DOHH2 (cell line): ENCODE data around the gene AMMECR1.

Source experiments
- H3F3A ChIP-seq: fragments of 200-600 bp; sonication (generic), shearing (Covaris generic); 2 replicates; pipeline ENCODE4 v1.6.0; 2016; ENCODE audit warnings: antibody characterized with exemption, mild to moderate bottlenecking; ENCODE audit not compliant: control insufficient read depth, insufficient read depth
- H3K27ac ChIP-seq: fragments of 200-600 bp; sonication (generic); 2 replicates; pipeline ENCODE4 v1.5.1; 2014; ENCODE audit warnings: low read depth, mild to moderate bottlenecking, low read length, moderate library complexity
- H3K27me3 ChIP-seq: fragments of 200-600 bp; sonication (generic); 2 replicates; pipeline ENCODE4 v1.6.1; 2014; ENCODE audit warnings: mild to moderate bottlenecking, low read length, mixed read lengths; ENCODE audit not compliant: control insufficient read depth
- H3K36me3 ChIP-seq: fragments of 200-600 bp; sonication (generic); 2 replicates; pipeline ENCODE4 v1.6.1; 2014; ENCODE audit warnings: mild to moderate bottlenecking, low read length, moderate library complexity, mixed read lengths; ENCODE audit not compliant: control insufficient read depth
- H3K4me1 ChIP-seq: fragments of 200-600 bp; sonication (generic); 2 replicates; pipeline ENCODE4 v1.6.1; 2014; ENCODE audit warnings: mild to moderate bottlenecking, low read length, mixed read lengths; ENCODE audit not compliant: control insufficient read depth
- H3K4me2 ChIP-seq: fragments of 200-600 bp; sonication (generic); 2 replicates; pipeline ENCODE4 v1.6.0; 2014; ENCODE audit warnings: mild to moderate bottlenecking, low read length, moderate library complexity
- H3K4me3 ChIP-seq: fragments of 200-600 bp; sonication (generic); 2 replicates; pipeline ENCODE4 v1.5.1; 2014; ENCODE audit warnings: mild to moderate bottlenecking, low read length, mixed read lengths
- H3K79me2 ChIP-seq: fragments of 200-600 bp; sonication (generic); 2 replicates; pipeline ENCODE4 v1.6.1; 2014; ENCODE audit warnings: mild to moderate bottlenecking, low read length, mixed read lengths; ENCODE audit not compliant: control insufficient read depth
- H3K9me2 ChIP-seq: fragments of 200-600 bp; sonication (generic); replicated peaks from 2 replicates; pipeline ENCODE4 v1.6.1; 2014; ENCODE audit warnings: mild to moderate bottlenecking, low read length, mixed read lengths; ENCODE audit not compliant: control insufficient read depth
- H3K9me3 ChIP-seq: fragments of 200-600 bp; sonication (generic); 2 replicates; pipeline ENCODE4 v1.6.1; 2014; ENCODE audit warnings: antibody characterized with exemption, low read length, mixed read lengths; ENCODE audit not compliant: control insufficient read depth, insufficient read depth
- H4K20me1 ChIP-seq: fragments of 200-600 bp; sonication (generic); 2 replicates; pipeline ENCODE4 v1.6.0; 2014; ENCODE audit warnings: low read depth, mild to moderate bottlenecking, antibody characterized with exemption, low read length, moderate library complexity; ENCODE audit not compliant: control insufficient read depth, insufficient read depth
- EZH2phosphoT487 ChIP-seq: fragments of 200-600 bp; sonication (generic); IDR thresholded peaks from 2 replicates; pipeline ENCODE4 v1.6.1; 2017; ENCODE audit warnings: borderline replicate concordance, mild to moderate bottlenecking, antibody characterized with exemption, low read length, moderate library complexity, mixed read lengths
- TF ChIP-seq, protein P1 (sequence below): fragments of 200-600 bp; sonication (generic); IDR thresholded peaks from one replicate; pipeline ENCODE4 v1.5.1; 2014; ENCODE audit warnings: antibody characterized with exemption, mild to moderate bottlenecking, low read depth, low read length; ENCODE audit not compliant: poor library complexity, severe bottlenecking

The AMMECR1 gene

DNA sequence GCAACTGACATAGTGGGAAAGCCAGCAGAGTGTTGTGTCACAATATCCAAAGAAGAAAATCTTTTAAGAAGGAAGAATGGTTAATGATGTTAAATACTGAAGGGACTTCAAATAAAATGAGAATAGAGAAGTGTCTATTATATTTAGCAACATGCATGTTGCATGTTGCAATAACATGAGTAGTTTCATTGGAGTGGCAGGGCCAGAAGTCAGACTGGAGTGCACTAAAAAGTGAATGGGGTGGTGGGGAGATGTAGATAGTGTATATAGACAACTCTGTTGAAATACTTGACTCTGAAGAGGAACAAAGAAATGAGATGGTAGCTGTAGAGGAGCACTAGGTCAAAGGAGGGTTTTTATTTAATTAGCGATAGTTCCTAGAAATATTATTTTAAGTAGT, 9.5 kb upstream of the AMMECR1 start:
- Histone ChIP-seq H3K79me2 (no peaks in the 10 kb centered on the region), H3K27me3 (no peaks in the 10 kb centered on the region), H3K4me1 (peaks cover 11% of the 10 kb centered on the region), H3K4me3 (no peak overlapping the region), H3K9me3 (no peaks in the 10 kb centered on the region), H4K20me1 (no peaks in the 10 kb centered on the region), H3K4me2 (no peak overlapping the region), H3K27ac (no peak overlapping the region), H3F3A (no peaks in the 10 kb centered on the region), H3K9me2 (no peaks in the 10 kb centered on the region), H3K36me3 (no peaks in the 10 kb centered on the region)
- TF ChIP-seq, protein P1, sequence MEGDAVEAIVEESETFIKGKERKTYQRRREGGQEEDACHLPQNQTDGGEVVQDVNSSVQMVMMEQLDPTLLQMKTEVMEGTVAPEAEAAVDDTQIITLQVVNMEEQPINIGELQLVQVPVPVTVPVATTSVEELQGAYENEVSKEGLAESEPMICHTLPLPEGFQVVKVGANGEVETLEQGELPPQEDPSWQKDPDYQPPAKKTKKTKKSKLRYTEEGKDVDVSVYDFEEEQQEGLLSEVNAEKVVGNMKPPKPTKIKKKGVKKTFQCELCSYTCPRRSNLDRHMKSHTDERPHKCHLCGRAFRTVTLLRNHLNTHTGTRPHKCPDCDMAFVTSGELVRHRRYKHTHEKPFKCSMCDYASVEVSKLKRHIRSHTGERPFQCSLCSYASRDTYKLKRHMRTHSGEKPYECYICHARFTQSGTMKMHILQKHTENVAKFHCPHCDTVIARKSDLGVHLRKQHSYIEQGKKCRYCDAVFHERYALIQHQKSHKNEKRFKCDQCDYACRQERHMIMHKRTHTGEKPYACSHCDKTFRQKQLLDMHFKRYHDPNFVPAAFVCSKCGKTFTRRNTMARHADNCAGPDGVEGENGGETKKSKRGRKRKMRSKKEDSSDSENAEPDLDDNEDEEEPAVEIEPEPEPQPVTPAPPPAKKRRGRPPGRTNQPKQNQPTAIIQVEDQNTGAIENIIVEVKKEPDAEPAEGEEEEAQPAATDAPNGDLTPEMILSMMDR: no peak
- no peak for TF ChIP-seq EZH2phosphoT487

- no peaks in the 10 kb centered on the region for H4K20me1 ChIP-seq
- no peak overlapping the region for H3K4me2 ChIP-seq
- H3K79me2 ChIP-seq: no peaks in the 10 kb centered on the region
- H3K27me3 ChIP-seq: no peaks in the 10 kb centered on the region
- H3K4me3 ChIP-seq: no peak overlapping the region
- TF ChIP-seq, protein P1: no peak
- peaks cover 14% of the 10 kb centered on the region for H3K4me1 ChIP-seq
- H3K9me2 ChIP-seq: no peaks in the 10 kb centered on the region
- H3K36me3 ChIP-seq: no peaks in the 10 kb centered on the region
- H3K9me3 ChIP-seq: no peaks in the 10 kb centered on the region
- no peaks in the 10 kb centered on the region for H3F3A ChIP-seq
- H3K27ac ChIP-seq: no peak overlapping the region
These were observed 8.8 kb upstream of the AMMECR1 start for GRCh38 chrX:110326712-110327111.

GRCh38 chrX:110322603-110323002, 4.7 kb upstream of the AMMECR1 start:
- H3K4me1 ChIP-seq: peaks cover 38% of the 10 kb centered on the region
- no peak overlapping the region for H3K4me3 ChIP-seq
- H4K20me1 ChIP-seq: no peaks in the 10 kb centered on the region
- H3K9me2 ChIP-seq: no peaks in the 10 kb centered on the region
- TF ChIP-seq, protein P1: no peak
- no peak for TF ChIP-seq EZH2phosphoT487
- H3K79me2 ChIP-seq: peaks cover 2% of the 10 kb centered on the region
- H3K4me2 ChIP-seq: no peak overlapping the region
- H3K27ac ChIP-seq: no peak overlapping the region
- no peaks in the 10 kb centered on the region for H3F3A ChIP-seq
- no peaks in the 10 kb centered on the region for H3K27me3 ChIP-seq
- peaks cover 2% of the 10 kb centered on the region; the same call in 1 of the 2 replicates for H3K36me3 ChIP-seq
- H3K9me3 ChIP-seq: no peaks in the 10 kb centered on the region

DNA sequence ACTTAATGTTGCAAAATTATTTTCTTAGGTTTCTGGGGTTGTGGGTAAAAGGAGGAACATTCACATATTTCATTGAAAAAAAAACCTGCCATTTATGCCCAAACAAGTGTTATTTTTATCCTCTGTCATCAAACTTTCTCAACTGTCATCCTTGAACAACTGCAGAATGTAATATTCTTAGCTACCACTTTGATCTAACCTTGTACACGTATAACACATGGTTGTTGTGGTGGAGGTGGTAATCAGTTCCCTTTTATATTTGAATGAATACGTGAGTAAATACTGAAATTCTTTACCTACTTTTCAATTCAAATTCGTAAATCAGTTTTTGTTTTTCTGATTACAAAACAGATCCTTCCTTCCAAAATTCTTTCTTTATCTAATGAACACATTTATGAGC, 3.8 kb upstream of the AMMECR1 start:
- Histone ChIP-seq H3K79me2 (peaks cover 12% of the 10 kb centered on the region), H3K36me3 (peaks cover 3% of the 10 kb centered on the region; the same call in 1 of the 2 replicates), H3K9me3 (no peaks in the 10 kb centered on the region)

More for the DNA sequence above, 3.8 kb upstream of the AMMECR1 start:
- no peaks in the 10 kb centered on the region for H3K27me3 ChIP-seq
- peaks cover 38% of the 10 kb centered on the region for H3K4me1 ChIP-seq
- H3F3A ChIP-seq: no peaks in the 10 kb centered on the region
- no peak for TF ChIP-seq EZH2phosphoT487
- TF ChIP-seq, protein P1: no peak
- H3K9me2 ChIP-seq: no peaks in the 10 kb centered on the region
- H3K4me3 ChIP-seq: 0 out of 2 replicates have a peak overlapping the region, but pooled peaks have one; percentile 18
- no peaks in the 10 kb centered on the region for H4K20me1 ChIP-seq
- H3K27ac ChIP-seq: no peak overlapping the region
- H3K4me2 ChIP-seq: peak overlapping the region; percentile 44
